Putamen (tissue), 1 donor: ENCODE measurements around the gene NTN5.

Source experiments
- DNase-seq: peaks from one replicate; pipeline ENCODE4 v3.0.0-alpha.2; 2016; ENCODE audit warnings: low spot score

Gene NTN5

DNA sequence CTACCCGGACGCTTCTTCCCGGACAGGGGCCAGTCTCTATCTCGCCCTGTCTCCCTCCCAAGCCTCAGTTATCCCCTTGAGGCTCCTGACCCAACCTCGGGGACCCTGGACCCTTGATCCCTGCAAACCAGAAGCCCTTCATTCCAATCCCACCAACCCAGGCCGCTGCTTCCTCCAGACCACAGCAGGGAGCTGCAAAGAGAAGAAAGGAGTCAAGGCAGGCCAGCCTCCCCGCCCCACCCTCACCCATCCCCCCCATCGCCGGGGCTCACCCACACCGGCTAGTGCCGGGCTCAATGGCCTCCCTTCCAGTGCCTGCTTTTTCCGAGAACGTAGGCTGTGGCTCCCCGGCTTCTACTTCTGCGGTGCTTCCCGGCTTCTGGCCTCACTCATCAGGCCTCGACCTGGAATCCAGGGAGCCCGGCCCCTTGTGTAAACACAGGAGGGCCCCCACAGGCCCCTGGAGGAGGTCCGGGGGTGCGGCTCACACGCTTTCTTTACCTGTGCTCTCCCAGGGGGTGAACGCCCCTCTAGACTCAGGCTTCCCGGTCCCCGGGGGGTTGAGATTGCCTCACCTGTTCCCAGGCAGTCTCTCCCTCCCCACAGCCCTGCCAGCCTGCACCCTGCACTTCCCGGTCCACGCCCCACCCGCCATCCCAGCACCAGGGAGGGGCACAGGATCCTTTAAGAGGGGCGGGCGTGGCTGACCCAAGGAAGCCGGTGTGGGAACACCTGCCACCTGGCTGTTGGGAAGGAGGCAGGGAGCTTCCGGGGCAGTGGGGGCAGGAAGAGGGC is 58.2 kb downstream of the NTN5 start, which contains the start of gene FAM83E:
Gene FAM83E, minus strand, starts transcription at position 641 of the 795 bp plus-strand sequence. CDS start 1,704 bp downstream, outside the sequence.
- DNase-seq = no peak

DNA sequence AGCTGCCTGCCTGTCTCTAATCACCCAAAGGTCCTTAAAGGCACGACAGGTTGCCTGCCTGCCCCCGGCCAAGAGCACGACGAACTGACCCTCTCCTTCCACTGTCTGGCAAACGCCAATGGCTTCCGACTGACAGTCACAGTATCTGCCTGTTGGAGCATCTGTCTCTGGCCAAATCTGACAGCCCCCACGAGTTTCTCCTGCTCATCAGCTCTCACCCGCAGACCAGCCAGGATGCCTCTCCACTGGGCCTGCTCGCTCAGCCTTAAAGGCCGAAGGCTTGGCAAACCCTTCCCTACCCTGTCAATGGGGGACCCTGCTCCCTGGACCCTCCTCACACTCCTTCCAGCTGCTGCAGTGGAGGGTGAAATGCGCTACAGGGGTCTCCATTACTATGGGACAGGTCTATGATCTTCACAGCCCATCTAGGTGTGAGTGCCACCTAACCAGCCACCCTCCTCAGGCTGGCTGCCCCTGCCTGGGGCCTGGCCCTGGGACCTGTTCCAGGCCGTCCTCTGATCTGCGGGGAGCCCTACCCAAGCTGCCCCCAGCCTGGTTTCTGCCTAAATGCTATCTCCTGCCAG is 58.9 kb downstream of the NTN5 start:
- no peak for DNase-seq

DNA sequence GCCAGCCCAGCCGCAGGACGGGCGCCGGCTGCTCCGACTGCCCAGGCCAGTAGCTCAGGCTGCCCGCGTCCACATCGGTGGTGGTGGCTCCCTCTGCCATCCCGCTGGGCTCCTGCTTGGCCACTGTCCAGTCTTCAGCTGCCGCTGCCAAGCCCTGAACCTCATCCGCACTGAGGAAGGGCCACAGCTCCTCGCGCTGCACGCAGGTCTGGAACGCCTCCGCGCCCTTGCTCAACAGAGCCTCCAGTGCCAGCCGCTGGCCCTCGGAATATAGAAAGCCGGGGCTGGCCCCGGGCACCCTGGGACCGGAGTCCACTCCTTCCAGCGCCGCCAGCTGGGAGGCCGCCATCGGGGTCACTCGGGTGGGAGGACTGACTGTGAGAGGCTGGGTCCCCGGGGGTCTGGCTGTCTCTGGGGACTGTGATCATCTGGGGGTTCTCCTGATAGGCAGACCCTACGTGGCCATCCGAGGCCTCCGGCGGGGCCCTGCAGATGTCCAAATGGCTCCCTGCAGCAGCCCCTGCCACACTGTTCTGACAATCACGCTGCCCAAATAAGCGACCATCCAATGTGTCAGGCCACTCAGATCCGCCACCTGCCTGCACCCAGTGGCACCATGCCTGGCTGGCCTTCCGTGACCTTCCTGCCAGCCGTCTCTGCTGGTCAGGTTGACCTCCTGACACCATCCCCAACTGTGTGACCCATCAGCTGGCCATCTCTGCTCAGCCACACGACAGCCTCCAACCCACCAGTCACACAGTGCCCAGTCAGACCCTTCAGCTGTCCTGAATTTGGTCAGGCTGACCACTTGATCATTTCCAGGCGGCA is 59.6 kb downstream of the NTN5 start:
- no peak for DNase-seq

DNA sequence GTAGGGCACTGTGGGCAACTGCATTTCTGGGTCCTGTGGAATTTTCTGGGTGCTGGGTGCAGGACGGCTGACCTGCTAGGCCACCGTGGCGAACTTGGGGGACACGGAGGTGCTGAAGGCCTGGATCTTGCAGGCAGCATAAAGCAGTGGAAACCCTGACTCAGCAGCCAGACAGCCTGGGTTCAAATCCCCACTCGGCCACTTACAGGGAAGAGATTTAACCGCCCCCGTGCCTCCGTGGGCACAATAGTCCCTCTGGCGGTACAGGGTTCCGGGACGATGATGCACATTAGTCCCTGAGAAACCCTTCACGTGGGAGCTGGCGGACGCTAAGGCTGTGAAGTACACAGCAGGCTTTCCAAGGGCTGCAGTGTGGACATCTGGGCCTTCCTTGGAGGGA is 60.9 kb downstream of the NTN5 start:
- no peak for DNase-seq
